BLaER1 (cell line): ENCODE data around the gene CTCFL.
"Not testable (repeated sequence)": the region's sequence is repeated elsewhere in the genome, so short reads cannot be mapped to it uniquely, and the experiment has no call there.

ENCODE experiments used
- H3K27ac ChIP-seq: shearing (Covaris generic); formaldehyde crosslinking; 2 replicates; pipeline ENCODE4 v1.8.1; 2022
- H3K27me3 ChIP-seq: shearing (Covaris generic); formaldehyde crosslinking; 2 replicates; pipeline ENCODE4 v1.8.1; 2022
- H3K36me3 ChIP-seq: shearing (Covaris generic); formaldehyde crosslinking; 2 replicates; pipeline ENCODE4 v1.8.1; 2022
- H3K4me1 ChIP-seq: shearing (Covaris generic); formaldehyde crosslinking; 2 replicates; pipeline ENCODE4 v1.8.1; 2022
- H3K4me2 ChIP-seq: shearing (Covaris generic); formaldehyde crosslinking; 2 replicates; pipeline ENCODE4 v1.8.1; 2022
- H3K4me3 ChIP-seq: shearing (Covaris generic); formaldehyde crosslinking; 2 replicates; pipeline ENCODE4 v1.8.1; 2022
- H3K9ac ChIP-seq: shearing (Covaris generic); formaldehyde crosslinking; 2 replicates; pipeline ENCODE4 v1.8.1; 2022
- H3K9me3 ChIP-seq: shearing (Covaris generic); formaldehyde crosslinking; 2 replicates; pipeline ENCODE4 v1.8.1; 2022
- H4K20me1 ChIP-seq: shearing (Covaris generic); formaldehyde crosslinking; 2 replicates; pipeline ENCODE4 v1.8.1; 2022
- Cebpa-rat ChIP-seq: shearing (Covaris generic); IDR thresholded peaks from 2 replicates; pipeline ENCODE4 v1.8.1; 2022

Gene CTCFL

GRCh38 chr20:57500235-57500634 lies 24.7 kb downstream of the CTCFL start:
- H3K4me3 ChIP-seq: no peak overlapping the region
- H3K9ac ChIP-seq: no peak overlapping the region
- H3K4me1 ChIP-seq: peaks cover 55% of the 10 kb centered on the region
- no peaks in the 10 kb centered on the region; the same call in 1 of the 2 replicates for H4K20me1 ChIP-seq
- TF ChIP-seq Cebpa-rat: no peak
- no peaks in the 10 kb centered on the region for H3K36me3 ChIP-seq
- no peaks in the 10 kb centered on the region for H3K9me3 ChIP-seq
- H3K27me3 ChIP-seq: no peaks in the 10 kb centered on the region; the same call in 1 of the 2 replicates
- H3K27ac ChIP-seq: no peak overlapping the region
- H3K4me2 ChIP-seq: peak overlapping the region; percentile 78; the same call in 1 of the 2 replicates

GRCh38 chr20:57499676-57500075 lies 25.3 kb downstream of the CTCFL start:
- Histone ChIP-seq H3K4me2 (peak overlapping the region; percentile 78), H3K27me3 (no peaks in the 10 kb centered on the region; the same call in 1 of the 2 replicates), H3K4me1 (peaks cover 56% of the 10 kb centered on the region), H3K36me3 (no peaks in the 10 kb centered on the region), H3K27ac (no peak overlapping the region), H3K4me3 (no peak overlapping the region), H3K9ac (no peak overlapping the region), H4K20me1 (no peaks in the 10 kb centered on the region; the same call in 1 of the 2 replicates), H3K9me3 (no peaks in the 10 kb centered on the region)
- TF ChIP-seq Cebpa-rat: no peak

- TF ChIP-seq Cebpa-rat: no peak
- no peak overlapping the region for H3K4me3 ChIP-seq
- H3K9ac ChIP-seq: no peak overlapping the region
- H3K27me3 ChIP-seq: no peaks in the 10 kb centered on the region; the same call in 1 of the 2 replicates
- peaks cover 52% of the 10 kb centered on the region for H3K4me1 ChIP-seq
- H4K20me1 ChIP-seq: no peaks in the 10 kb centered on the region; the same call in 1 of the 2 replicates
- peak overlapping the region; percentile 78 for H3K4me2 ChIP-seq
- no peak overlapping the region for H3K27ac ChIP-seq
- H3K36me3 ChIP-seq: no peaks in the 10 kb centered on the region
- no peaks in the 10 kb centered on the region for H3K9me3 ChIP-seq
Observed at GRCh38 chr20:57498425-57499400, 26.2 kb downstream of the CTCFL start.

GRCh38 chr20:57496592-57496991 lies 28.3 kb downstream of the CTCFL start:
- H4K20me1 ChIP-seq: no peaks in the 10 kb centered on the region

GRCh38 chr20:57495978-57496377 lies 29.0 kb downstream of the CTCFL start:
- no peak overlapping the region for H3K4me3 ChIP-seq
- no peak overlapping the region for H3K27ac ChIP-seq
- H3K4me1 ChIP-seq: peaks cover 44% of the 10 kb centered on the region
- TF ChIP-seq Cebpa-rat: no peak
- H3K36me3 ChIP-seq: no peaks in the 10 kb centered on the region
- H3K9me3 ChIP-seq: no peaks in the 10 kb centered on the region
- no peak overlapping the region for H3K9ac ChIP-seq
- H3K27me3 ChIP-seq: no peaks in the 10 kb centered on the region
- H4K20me1 ChIP-seq: no peaks in the 10 kb centered on the region
- no peak overlapping the region for H3K4me2 ChIP-seq

More at GRCh38 chr20:57496592-57496991, 28.3 kb downstream of the CTCFL start:
- TF ChIP-seq Cebpa-rat: no peak
- peaks cover 44% of the 10 kb centered on the region for H3K4me1 ChIP-seq
- no peak overlapping the region for H3K9ac ChIP-seq
- H3K4me2 ChIP-seq: no peak overlapping the region
- no peaks in the 10 kb centered on the region for H3K9me3 ChIP-seq
- H3K27me3 ChIP-seq: no peaks in the 10 kb centered on the region; the same call in 1 of the 2 replicates
- no peaks in the 10 kb centered on the region for H3K36me3 ChIP-seq
- no peak overlapping the region for H3K27ac ChIP-seq
- H3K4me3 ChIP-seq: no peak overlapping the region

- Histone ChIP-seq H3K9ac (no peak overlapping the region), H3K4me1 (peaks cover 22% of the 10 kb centered on the region), H3K36me3 (no peaks in the 10 kb centered on the region), H3K4me2 (no peak overlapping the region; the same call in 1 of the 2 replicates), H4K20me1 (no peaks in the 10 kb centered on the region), H3K4me3 (no peak overlapping the region), H3K27me3 (no peaks in the 10 kb centered on the region), H3K27ac (no peak overlapping the region), H3K9me3 (no peaks in the 10 kb centered on the region)
- no peak for TF ChIP-seq Cebpa-rat
Observed at GRCh38 chr20:57493091-57493615, 31.8 kb downstream of the CTCFL start.

GRCh38 chr20:57491373-57491772 lies 33.6 kb downstream of the CTCFL start:
- Histone ChIP-seq H3K4me3 (no peak overlapping the region), H3K4me1 (peaks cover 20% of the 10 kb centered on the region), H3K27me3 (no peaks in the 10 kb centered on the region), H3K27ac (no peak overlapping the region), H3K9me3 (no peaks in the 10 kb centered on the region), H3K9ac (no peak overlapping the region), H3K4me2 (no peak overlapping the region), H3K36me3 (no peaks in the 10 kb centered on the region), H4K20me1 (no peaks in the 10 kb centered on the region)
- no peak for TF ChIP-seq Cebpa-rat

GRCh38 chr20:57488277-57488676 lies 36.7 kb downstream of the CTCFL start:
- H3K4me3 ChIP-seq, H3K27ac ChIP-seq, H3K9ac ChIP-seq, H4K20me1 ChIP-seq, H3K27me3 ChIP-seq, H3K36me3 ChIP-seq, H3K4me2 ChIP-seq: not testable (repeated sequence)
- peaks cover 12% of the 10 kb centered on the region for H3K4me1 ChIP-seq
- H3K9me3 ChIP-seq: peaks cover 11% of the 10 kb centered on the region; the same call in 1 of the 2 replicates

- Histone ChIP-seq H3K36me3 (no peaks in the 10 kb centered on the region), H3K27ac (no peak overlapping the region), H3K4me3 (no peak overlapping the region), H4K20me1 (no peaks in the 10 kb centered on the region), H3K9ac (no peak overlapping the region), H3K27me3 (no peaks in the 10 kb centered on the region), H3K4me2 (no peak overlapping the region), H3K9me3 (peaks cover 11% of the 10 kb centered on the region; the same call in 1 of the 2 replicates), H3K4me1 (peaks cover 32% of the 10 kb centered on the region)
- no peak for TF ChIP-seq Cebpa-rat
Observed at GRCh38 chr20:57485770-57486169, 39.2 kb downstream of the CTCFL start.

- H3K4me2 ChIP-seq: no peak overlapping the region
- H3K36me3 ChIP-seq: no peaks in the 10 kb centered on the region
- no peak overlapping the region for H3K9ac ChIP-seq
- H3K27ac ChIP-seq: no peak overlapping the region
- no peaks in the 10 kb centered on the region for H4K20me1 ChIP-seq
- TF ChIP-seq Cebpa-rat: no peak
- no peaks in the 10 kb centered on the region for H3K27me3 ChIP-seq
- H3K9me3 ChIP-seq: peaks cover 11% of the 10 kb centered on the region; the same call in 1 of the 2 replicates
- no peak overlapping the region for H3K4me3 ChIP-seq
- H3K4me1 ChIP-seq: peaks cover 42% of the 10 kb centered on the region
Observed at GRCh38 chr20:57484772-57485171, 40.2 kb downstream of the CTCFL start.
